MCF 10A (cell line): ENCODE data around the gene ZNF580. TPM values are rescaled to one million over a fixed set of nuclear protein-coding genes. Genes with fewer than 3 reads are reported as not detected.
A peak's percentile ranks its signal among the peaks of the same experiment; 100 is the strongest.

Experiments used
- BruUV-seq: library from RNA; stranded (reverse); fragments of 400-500 nt; replicated peaks from 2 replicates; lab custom pipeline; 2021; lab: Mats Ljungman, UMichigan
- CTCF ChIA-PET: fragments of 300-600 bp; sonication (Branson Sonifier 250); formaldehyde crosslinking; extraction: SDS; loops from one replicate; lab custom pipeline; 2021; ENCODE audit warnings: antibody characterized with exemption, inconsistent platforms; lab: Yijun Ruan, JAX
- POLR2A ChIA-PET: fragments of 300-600, 350-650 bp; sonication (Branson Sonifier 250); formaldehyde crosslinking; extraction: SDS; loops from one replicate; lab custom pipeline; 2020; ENCODE audit warnings: antibody characterized with exemption, inconsistent platforms; lab: Yijun Ruan, JAX
- DNase-seq: peaks from one replicate; pipeline ENCODE4 v3.0.0-alpha.2; 2018; ENCODE audit not compliant: unreplicated experiment
- H3K27ac Mint-ChIP-seq: one replicate; pipeline ENCODE4 v1.8.0; 2022; ENCODE audit warnings: mild to moderate bottlenecking, low read depth, mixed read lengths; ENCODE audit not compliant: unreplicated experiment
- H3K27me3 Mint-ChIP-seq: one replicate; pipeline ENCODE4 v1.8.0; 2022; ENCODE audit warnings: mixed read lengths; ENCODE audit not compliant: insufficient read depth, unreplicated experiment
- H3K36me3 Mint-ChIP-seq: one replicate; pipeline ENCODE4 v1.8.0; 2022; ENCODE audit warnings: mild to moderate bottlenecking, moderate library complexity, mixed read lengths; ENCODE audit not compliant: insufficient read depth, unreplicated experiment
- H3K4me1 Mint-ChIP-seq: one replicate; pipeline ENCODE4 v1.8.0; 2022; ENCODE audit warnings: mixed read lengths; ENCODE audit not compliant: insufficient read depth, unreplicated experiment
- H3K4me3 Mint-ChIP-seq: one replicate; pipeline ENCODE4 v1.8.0; 2022; ENCODE audit warnings: mild to moderate bottlenecking, moderate library complexity, mixed read lengths; ENCODE audit not compliant: unreplicated experiment
- H3K9me3 Mint-ChIP-seq: one replicate; pipeline ENCODE4 v1.8.0; 2022; ENCODE audit warnings: mixed read lengths; ENCODE audit not compliant: unreplicated experiment
- CTCF ChIP-seq: fragments of 200-600 bp; IDR thresholded peaks from one replicate; pipeline ENCODE4 v1.8.0; 2022; ENCODE audit warnings: antibody characterized with exemption, mild to moderate bottlenecking; ENCODE audit not compliant: unreplicated experiment
- intact Hi-C: fragments of 100-400 bp; cut with micrococcal nuclease; formaldehyde crosslinking; loops from 2 replicates; pipeline ENCODE4 v1.14.1; 2022
- total RNA-seq: library from RNA; stranded (reverse); gene quantifications from 2 replicates; pipeline ENCODE4 v1.2.3, GENCODE V29; 2022

ZNF580 gene
- total RNA-seq, 1 experiment from 2014 or later = 44.9 TPM

- DNase-seq = no peak
- Mint-ChIP-seq H3K27ac (peak overlapping the region; percentile 94), H3K4me3 (peak overlapping the region; percentile 82), H3K36me3 (peaks cover 54% of the 10 kb centered on the region), H3K9me3 (no peaks in the 10 kb centered on the region), H3K4me1 (peaks cover 18% of the 10 kb centered on the region), H3K27me3 (no peaks in the 10 kb centered on the region)
- intact Hi-C loops = loop anchor here (1.0 kb wide), 1 partner anchor 9 kb away; no protein-coding TSS in a partner anchor
- no peak for TF ChIP-seq CTCF
- ChIA-PET CTCF (interaction anchor here (0.7 to 2.7 kb wide), 3 partner anchors 11 to 13 kb away, joined by 3 to 11 read pairs (median 3); no protein-coding TSS in a partner anchor), POLR2A (interaction anchor here (1.0 to 3.0 kb wide), 5 partner anchors 10 to 1195 kb away, joined by 3 to 25 read pairs (median 6); partner anchors contain the start of genes FIZ1 and LENG8)
- no TSS peak for BruUV-seq
Observed at GRCh38 chr19:55643887-55644176, 3.0 kb downstream of the ZNF580 start.

- no peak for DNase-seq
- Mint-ChIP-seq H3K4me1 (peaks cover 18% of the 10 kb centered on the region), H3K27me3 (no peaks in the 10 kb centered on the region), H3K27ac (peak overlapping the region; percentile 94), H3K9me3 (no peaks in the 10 kb centered on the region), H3K36me3 (peaks cover 50% of the 10 kb centered on the region), H3K4me3 (peak overlapping the region; percentile 82)
- intact Hi-C loops = no loop called here
- no peak for TF ChIP-seq CTCF
- POLR2A ChIA-PET = interaction anchor here (1.0 to 3.0 kb wide), 3 partner anchors 10 to 45 kb away, joined by 4 to 15 read pairs (median 6); partner anchors contain the start of gene FIZ1
- CTCF ChIA-PET = interaction anchor here (0.7 to 3.6 kb wide), 5 partner anchors 9 to 14 kb away, joined by 3 to 25 read pairs (median 4); no protein-coding TSS in a partner anchor
- no TSS peak for BruUV-seq
Observed at GRCh38 chr19:55644191-55644833, 3.5 kb downstream of the ZNF580 start.

- ChIA-PET POLR2A (interaction anchor here (1.0 to 1.4 kb wide), 4 partner anchors 9 to 12 kb away, joined by 4 to 6 read pairs (median 4); no protein-coding TSS in a partner anchor), CTCF (interaction anchor here (1.0 to 3.6 kb wide), 3 partner anchors 8 to 13 kb away, joined by 4 to 25 read pairs (median 11); no protein-coding TSS in a partner anchor)
- Mint-ChIP-seq H3K4me1 (peaks cover 18% of the 10 kb centered on the region), H3K27me3 (no peaks in the 10 kb centered on the region), H3K9me3 (no peaks in the 10 kb centered on the region), H3K4me3 (peak overlapping the region; percentile 82), H3K36me3 (peaks cover 50% of the 10 kb centered on the region), H3K27ac (peak overlapping the region; percentile 94)
- DNase-seq = no peak
- intact Hi-C loops = no loop called here
- BruUV-seq = TSS peak; percentile 65
- no peak for TF ChIP-seq CTCF
Observed at GRCh38 chr19:55644842-55645511, 4.2 kb downstream of the ZNF580 start.

- no peaks in the 10 kb centered on the region for H3K9me3 Mint-ChIP-seq
- H3K27me3 Mint-ChIP-seq = no peaks in the 10 kb centered on the region
- no peak for TF ChIP-seq CTCF
- H3K27ac Mint-ChIP-seq = no peak overlapping the region
- H3K36me3 Mint-ChIP-seq = peaks cover 50% of the 10 kb centered on the region
- ChIA-PET CTCF (interaction anchor here (0.7 to 3.6 kb wide), 3 partner anchors 9 to 13 kb away, joined by 3 to 25 read pairs (median 11); no protein-coding TSS in a partner anchor), POLR2A (interaction anchor here (1.1 to 1.4 kb wide), 3 partner anchors 9 to 12 kb away, joined by 4 to 5 read pairs (median 4); no protein-coding TSS in a partner anchor)
- H3K4me3 Mint-ChIP-seq = peak overlapping the region; percentile 19
- intact Hi-C loops = no loop called here
- no TSS peak for BruUV-seq
- H3K4me1 Mint-ChIP-seq = peaks cover 18% of the 10 kb centered on the region
- no peak for DNase-seq
Observed at GRCh38 chr19:55645512-55645881, 4.7 kb downstream of the ZNF580 start.
